Measurements from ENCODE around the gene LHB.

DNA sequence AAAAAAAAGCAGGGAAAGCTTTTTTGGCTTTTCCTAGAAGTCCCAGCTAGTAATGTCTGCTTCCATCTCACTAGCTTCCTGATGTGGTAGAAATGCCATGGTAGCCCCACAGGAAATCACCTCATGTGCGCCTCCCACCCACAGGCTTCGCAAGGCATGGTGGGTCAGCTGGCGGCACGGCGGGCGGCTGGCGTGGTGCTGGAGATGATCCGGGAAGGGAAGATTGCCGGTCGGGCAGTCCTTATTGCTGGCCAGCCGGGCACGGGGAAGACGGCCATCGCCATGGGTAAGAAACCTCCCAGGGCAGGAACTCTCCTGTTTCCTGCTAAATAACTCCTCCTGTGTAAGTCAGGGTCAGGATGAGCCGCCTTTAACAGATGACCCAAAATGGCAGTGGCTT lies 12.8 kb downstream of the LHB start:
- no peak for TF ChIP-seq POLR2A (IDR thresholded peaks at IDR 0.05)
- TF ChIP-seq, protein P1, sequence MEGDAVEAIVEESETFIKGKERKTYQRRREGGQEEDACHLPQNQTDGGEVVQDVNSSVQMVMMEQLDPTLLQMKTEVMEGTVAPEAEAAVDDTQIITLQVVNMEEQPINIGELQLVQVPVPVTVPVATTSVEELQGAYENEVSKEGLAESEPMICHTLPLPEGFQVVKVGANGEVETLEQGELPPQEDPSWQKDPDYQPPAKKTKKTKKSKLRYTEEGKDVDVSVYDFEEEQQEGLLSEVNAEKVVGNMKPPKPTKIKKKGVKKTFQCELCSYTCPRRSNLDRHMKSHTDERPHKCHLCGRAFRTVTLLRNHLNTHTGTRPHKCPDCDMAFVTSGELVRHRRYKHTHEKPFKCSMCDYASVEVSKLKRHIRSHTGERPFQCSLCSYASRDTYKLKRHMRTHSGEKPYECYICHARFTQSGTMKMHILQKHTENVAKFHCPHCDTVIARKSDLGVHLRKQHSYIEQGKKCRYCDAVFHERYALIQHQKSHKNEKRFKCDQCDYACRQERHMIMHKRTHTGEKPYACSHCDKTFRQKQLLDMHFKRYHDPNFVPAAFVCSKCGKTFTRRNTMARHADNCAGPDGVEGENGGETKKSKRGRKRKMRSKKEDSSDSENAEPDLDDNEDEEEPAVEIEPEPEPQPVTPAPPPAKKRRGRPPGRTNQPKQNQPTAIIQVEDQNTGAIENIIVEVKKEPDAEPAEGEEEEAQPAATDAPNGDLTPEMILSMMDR (IDR thresholded peaks at IDR 0.05): no peak
